Caco-2 (cell line): ENCODE data around the gene FNIP1. TPM values are rescaled to one million over a fixed set of nuclear protein-coding genes. Genes with fewer than 3 reads are reported as not detected.
"Not testable (repeated sequence)": the region's sequence is repeated elsewhere in the genome, so short reads cannot be mapped to it uniquely, and the experiment has no call there.

Experiments
- BruUV-seq: library from RNA; stranded (reverse); fragments of 400-500 nt; replicated peaks from 2 replicates; lab custom pipeline; 2021; lab: Mats Ljungman, UMichigan
- CTCF ChIA-PET: fragments of 300-600 bp; sonication (Branson Sonifier 250); formaldehyde crosslinking; loops from one replicate; lab custom pipeline; 2022; ENCODE audit warnings: antibody characterized with exemption; lab: Charles Lee
- POLR2A ChIA-PET: fragments of 300-600 bp; sonication (Branson Sonifier 250); formaldehyde crosslinking; loops from one replicate; lab custom pipeline; 2022; ENCODE audit warnings: antibody characterized with exemption; lab: Charles Lee
- DNase-seq, 2 experiments: peaks; one replicate each; pipeline versions ENCODE4 v3.0.0 to v3.0.0-alpha.2; 2020 to 2022
- H3K27me3 ChIP-seq: replicated peaks from 2 replicates; pipeline ENCODE4 v1.6.0; 2011; ENCODE audit warnings: low read length; ENCODE audit not compliant: control insufficient read depth, insufficient read depth
- H3K36me3 ChIP-seq: 2 replicates; pipeline ENCODE4 v1.5.1; 2011; ENCODE audit warnings: low read length; ENCODE audit not compliant: control insufficient read depth, insufficient read depth
- H3K4me1 ChIP-seq: fragments of 250-450 bp; sonication (Bioruptor Pico); 2 replicates; pipeline ENCODE4 v1.5.1; 2020; ENCODE audit warnings: mild to moderate bottlenecking
- H3K4me3 ChIP-seq: 2 replicates; pipeline ENCODE4 v1.5.1; 2011; ENCODE audit warnings: low read depth, mild to moderate bottlenecking, control low read depth, low read length
- H3K9me3 ChIP-seq: fragments of 250-450 bp; sonication (Bioruptor Pico); 2 replicates; pipeline ENCODE4 v1.5.1; 2020; ENCODE audit warnings: mild to moderate bottlenecking, moderate library complexity
- H3K27ac Mint-ChIP-seq: one replicate; pipeline ENCODE4 v1.8.0; 2022; ENCODE audit warnings: mixed read lengths; ENCODE audit not compliant: unreplicated experiment
- H3K27me3 Mint-ChIP-seq: one replicate; pipeline ENCODE4 v1.8.0; 2022; ENCODE audit warnings: mixed read lengths; ENCODE audit not compliant: insufficient read depth, unreplicated experiment
- H3K36me3 Mint-ChIP-seq: one replicate; pipeline ENCODE4 v1.8.0; 2022; ENCODE audit warnings: mild to moderate bottlenecking, mixed read lengths; ENCODE audit not compliant: insufficient read depth, unreplicated experiment
- H3K4me1 Mint-ChIP-seq: one replicate; pipeline ENCODE4 v1.8.0; 2022; ENCODE audit warnings: low read depth, mixed read lengths; ENCODE audit not compliant: unreplicated experiment
- H3K4me3 Mint-ChIP-seq: one replicate; pipeline ENCODE4 v1.8.0; 2022; ENCODE audit warnings: mild to moderate bottlenecking, moderate library complexity, mixed read lengths; ENCODE audit not compliant: unreplicated experiment
- H3K9me3 Mint-ChIP-seq: one replicate; pipeline ENCODE4 v1.8.0; 2022; ENCODE audit warnings: mixed read lengths; ENCODE audit not compliant: unreplicated experiment
- CTCF ChIP-seq, 2 experiments: fragments of 200-600 bp in 1 of 2; IDR thresholded peaks; 1 replicate in 1 of 2; 2 replicates in 1 of 2; pipeline versions ENCODE4 v1.5.1 to v1.8.0; 2011 to 2022; ENCODE audit warnings: antibody characterized with exemption in 1 of 2, control low read depth in 1 of 2, inconsistent platforms in 1 of 2, low read depth in 1 of 2, low read length in 1 of 2, mild to moderate bottlenecking in 1 of 2, moderate library complexity in 1 of 2; ENCODE audit not compliant: insufficient read depth in 1 of 2, severe bottlenecking in 1 of 2, unreplicated experiment in 1 of 2
- intact Hi-C: fragments of 100-400 bp; cut with micrococcal nuclease; formaldehyde crosslinking; loops from one replicate; pipeline ENCODE4 v1.10.0; 2022; ENCODE audit not compliant: unreplicated experiment
- total RNA-seq: library from RNA; stranded (reverse); gene quantifications from 2 replicates; pipeline ENCODE4 v1.2.3, GENCODE V29; 2022

Gene FNIP1
- total RNA-seq, 1 experiment from 2014 or later = 45.0 TPM

- Histone ChIP-seq H3K9me3 (no peaks in the 10 kb centered on the region), H3K36me3 (0 out of 2 replicates have a peak, but pooled peaks cover 2% of the 10 kb centered on the region), H3K4me1 (peaks cover 9% of the 10 kb centered on the region), H3K27me3 (no peaks in the 10 kb centered on the region), H3K4me3 (no peak overlapping the region)
- H3K9me3 Mint-ChIP-seq = peaks cover 18% of the 10 kb centered on the region
- no peaks in the 10 kb centered on the region for H3K27me3 Mint-ChIP-seq
- H3K4me1 Mint-ChIP-seq = peaks cover 14% of the 10 kb centered on the region
- ChIA-PET POLR2A (no interaction called here), CTCF (no interaction called here)
- no TSS peak for BruUV-seq
- peak overlapping the region; percentile 62 for H3K27ac Mint-ChIP-seq
- DNase-seq = no peak
- no peak for TF ChIP-seq CTCF (IDR thresholded peaks at IDR 0.05; ENCODE audit: insufficient read depth in 1 of 2, low read depth in 1 of 2, low read length in 1 of 2, severe bottlenecking in 1 of 2, unreplicated experiment in 1 of 2)
- no peak overlapping the region for H3K4me3 Mint-ChIP-seq
- H3K36me3 Mint-ChIP-seq = no peaks in the 10 kb centered on the region
- intact Hi-C loops = no loop called here
These were observed 202.9 kb downstream of the FNIP1 start for GRCh38 chr5:131593921-131594320.

GRCh38 chr5:131593436-131593835, 203.4 kb downstream of the FNIP1 start:
- peaks cover 18% of the 10 kb centered on the region for H3K9me3 Mint-ChIP-seq
- H3K4me3 Mint-ChIP-seq, H3K9me3 ChIP-seq, H3K27me3 Mint-ChIP-seq, intact Hi-C loops, BruUV-seq, DNase-seq, H3K36me3 Mint-ChIP-seq, H3K4me3 ChIP-seq, H3K36me3 ChIP-seq, POLR2A ChIA-PET, H3K27ac Mint-ChIP-seq, CTCF ChIA-PET, H3K27me3 ChIP-seq: not testable (repeated sequence)
- H3K4me1 ChIP-seq = peaks cover 10% of the 10 kb centered on the region
- H3K4me1 Mint-ChIP-seq = peaks cover 18% of the 10 kb centered on the region

Other genes with a start within 250 kb of the FNIP1 start
- gene RAPGEF6, start 161.8 kb downstream of the FNIP1 start, total RNA-seq = 17.4 and 22.4 TPM in 2 replicates
- not detected in 2 replicates for gene MEIKIN, start 148.6 kb upstream of the FNIP1 start, total RNA-seq
- 0.19 and 1.4 TPM in 2 replicates for gene ACSL6, start 214.6 kb upstream of the FNIP1 start, total RNA-seq